Measurements from ENCODE around the gene PXK. TPM values are rescaled to one million over a fixed set of nuclear protein-coding genes. Genes with fewer than 3 reads are reported as not detected.

PXK gene
- total RNA-seq, 3 donors from 2014 or later (not counting 1 experiment from before 2014, with no cell fraction given) = 42.1 to 53.8 (median 48.9) TPM

GRCh38 chr3:58387650-58388546, 55.2 kb downstream of the PXK start:
- H3K36me3 Mint-ChIP-seq = peaks cover 7% of the 10 kb centered on the region
- no peaks in the 10 kb centered on the region for H3K9me3 Mint-ChIP-seq
- no peak for DNase-seq
- peaks cover 16 to 20% of the 10 kb centered on the region in 2 donors for H3K4me1 Mint-ChIP-seq
- H3K36me3 ChIP-seq (ENCODE audit: control insufficient read depth, insufficient read depth, low read length) = peaks cover 31% of the 10 kb centered on the region
- no peaks in the 10 kb centered on the region for H3K27me3 ChIP-seq (ENCODE audit: control insufficient read depth, insufficient read depth, low read length)
- no peak overlapping the region for H3K4me3 ChIP-seq (ENCODE audit: low read length)
- H3K9me3 ChIP-seq (ENCODE audit: control insufficient read depth, insufficient read depth, low read length) = no peaks in the 10 kb centered on the region
- no peak overlapping the region for H3K27ac ChIP-seq (ENCODE audit: low read length)
- intact Hi-C loops (cut with micrococcal nuclease) = no loop called here
- peak overlapping the region; percentile 9 to 14 for H3K27ac Mint-ChIP-seq
- no peak overlapping the region for H3K4me3 Mint-ChIP-seq
- WGBS (ENCODE audit: insufficient coverage) = 89% methylated on average over 5 of the region's 6 CpGs
- no peaks in the 10 kb centered on the region for H3K4me1 ChIP-seq (ENCODE audit: control insufficient read depth, insufficient read depth, low read length)
- no peak for ATAC-seq
- H3K27me3 Mint-ChIP-seq (ENCODE audit: low read depth in 2 of 2) = no peaks in the 10 kb centered on the region
- TF ChIP-seq CTCF (IDR thresholded peaks at IDR 0.05) = no peak

- Mint-ChIP-seq H3K4me3 (no peak overlapping the region), H3K27ac (no peak overlapping the region), H3K9me3 (no peaks in the 10 kb centered on the region), H3K4me1 (peaks cover 16 to 20% of the 10 kb centered on the region in 2 donors), H3K27me3 (ENCODE audit: low read depth in 2 of 2) (no peaks in the 10 kb centered on the region), H3K36me3 (peaks cover 7% of the 10 kb centered on the region)
- no peaks in the 10 kb centered on the region for H3K4me1 ChIP-seq (ENCODE audit: control insufficient read depth, insufficient read depth, low read length)
- no peaks in the 10 kb centered on the region for H3K27me3 ChIP-seq (ENCODE audit: control insufficient read depth, insufficient read depth, low read length)
- TF ChIP-seq CTCF (IDR thresholded peaks at IDR 0.05) = no peak
- ATAC-seq = no peak
- H3K4me3 ChIP-seq (ENCODE audit: low read length) = no peak overlapping the region
- peaks cover 28% of the 10 kb centered on the region for H3K36me3 ChIP-seq (ENCODE audit: control insufficient read depth, insufficient read depth, low read length)
- intact Hi-C loops (cut with micrococcal nuclease) = no loop called here
- no peaks in the 10 kb centered on the region for H3K9me3 ChIP-seq (ENCODE audit: control insufficient read depth, insufficient read depth, low read length)
- no peak overlapping the region for H3K27ac ChIP-seq (ENCODE audit: low read length)
- no peak for DNase-seq
Measured at GRCh38 chr3:58388550-58389091, 55.9 kb downstream of the PXK start.

- TF ChIP-seq CTCF (IDR thresholded peaks at IDR 0.05) = no peak
- Histone ChIP-seq H3K27ac (ENCODE audit: low read length) (no peak overlapping the region), H3K9me3 (ENCODE audit: control insufficient read depth, insufficient read depth, low read length) (no peaks in the 10 kb centered on the region), H3K27me3 (ENCODE audit: control insufficient read depth, insufficient read depth, low read length) (no peaks in the 10 kb centered on the region), H3K36me3 (ENCODE audit: control insufficient read depth, insufficient read depth, low read length) (peaks cover 48% of the 10 kb centered on the region), H3K4me3 (ENCODE audit: low read length) (no peak overlapping the region), H3K4me1 (ENCODE audit: control insufficient read depth, insufficient read depth, low read length) (no peaks in the 10 kb centered on the region)
- intact Hi-C loops (cut with micrococcal nuclease) = no loop called here
- H3K27me3 Mint-ChIP-seq (ENCODE audit: low read depth in 2 of 2) = no peaks in the 10 kb centered on the region
- WGBS (ENCODE audit: insufficient coverage) = 92% methylated on average over 3 of the region's 3 CpGs
- H3K27ac Mint-ChIP-seq = no peak overlapping the region
- ATAC-seq (no peak), DNase-seq (no peak)
- H3K36me3 Mint-ChIP-seq = peaks cover 7% of the 10 kb centered on the region
- H3K4me1 Mint-ChIP-seq = peaks cover 15 to 16% of the 10 kb centered on the region in 2 donors
- H3K9me3 Mint-ChIP-seq = no peaks in the 10 kb centered on the region
- no peak overlapping the region for H3K4me3 Mint-ChIP-seq
Measured at GRCh38 chr3:58391156-58391865, 58.6 kb downstream of the PXK start.
